HG02852 (cell line): ENCODE results near the gene ATRN.
"Not testable (repeated sequence)": the region's sequence is repeated elsewhere in the genome, so short reads cannot be mapped to it uniquely, and the experiment has no call there.

ENCODE experiments used
- ATAC-seq: cut with Tn5 transposase; IDR thresholded peaks from one replicate; pipeline ENCODE4 v1.9.1; 2021; ENCODE audit warnings: mild to moderate bottlenecking, moderate library complexity; ENCODE audit not compliant: unreplicated experiment

Gene ATRN

GRCh38 chr20:3560578-3560977 lies 89.8 kb downstream of the ATRN start:
- ATAC-seq = no peak

- ATAC-seq = no peak
Measured at GRCh38 chr20:3563133-3563532, 92.3 kb downstream of the ATRN start.

GRCh38 chr20:3563548-3564177 lies 92.8 kb downstream of the ATRN start:
- no peak for ATAC-seq

- no peak for ATAC-seq
Measured at GRCh38 chr20:3565851-3566250, 95.0 kb downstream of the ATRN start.

GRCh38 chr20:3572151-3572550 lies 101.3 kb downstream of the ATRN start:
- no peak for ATAC-seq

GRCh38 chr20:3576363-3576762 lies 105.5 kb downstream of the ATRN start:
- ATAC-seq = no peak

- no peak for ATAC-seq
Measured at GRCh38 chr20:3577366-3577765, 106.5 kb downstream of the ATRN start.

- no peak for ATAC-seq
Measured at GRCh38 chr20:3580412-3580811, 109.6 kb downstream of the ATRN start.

- ATAC-seq = no peak
Measured at GRCh38 chr20:3583765-3584164, 112.9 kb downstream of the ATRN start.

GRCh38 chr20:3586093-3586492 lies 115.3 kb downstream of the ATRN start:
- ATAC-seq = no peak

- ATAC-seq = no peak
Measured at GRCh38 chr20:3590164-3590563, 119.3 kb downstream of the ATRN start.

GRCh38 chr20:3592931-3593330 lies 122.1 kb downstream of the ATRN start:
- no peak for ATAC-seq

GRCh38 chr20:3595541-3595940 lies 124.7 kb downstream of the ATRN start:
- no peak for ATAC-seq

GRCh38 chr20:3603108-3603507 lies 132.3 kb downstream of the ATRN start:
- no peak for ATAC-seq

- ATAC-seq = not testable (repeated sequence)
Measured at GRCh38 chr20:3605386-3605886, 134.6 kb downstream of the ATRN start.

GRCh38 chr20:3606021-3606420 lies 135.2 kb downstream of the ATRN start:
- no peak for ATAC-seq

- no peak for ATAC-seq
Measured at GRCh38 chr20:3611901-3612300, 141.1 kb downstream of the ATRN start.

GRCh38 chr20:3612795-3613572 lies 142.2 kb downstream of the ATRN start:
- no peak for ATAC-seq

- ATAC-seq = no peak
Measured at GRCh38 chr20:3613821-3614440, 143.1 kb downstream of the ATRN start.

GRCh38 chr20:3614466-3614865 lies 143.6 kb downstream of the ATRN start:
- no peak for ATAC-seq

- ATAC-seq = not testable (repeated sequence)
Measured at GRCh38 chr20:3615171-3615840, 144.5 kb downstream of the ATRN start.
